HK-2 (cell line): Measurements from ENCODE around the gene SLC25A20.
"Not testable (repeated sequence)": the region's sequence is repeated elsewhere in the genome, so short reads cannot be mapped to it uniquely, and the experiment has no call there.

Experiments used
- DNase-seq: peaks from one replicate; pipeline ENCODE4 v3.0.0-alpha.2; 2018; ENCODE audit not compliant: unreplicated experiment

The SLC25A20 gene

DNA sequence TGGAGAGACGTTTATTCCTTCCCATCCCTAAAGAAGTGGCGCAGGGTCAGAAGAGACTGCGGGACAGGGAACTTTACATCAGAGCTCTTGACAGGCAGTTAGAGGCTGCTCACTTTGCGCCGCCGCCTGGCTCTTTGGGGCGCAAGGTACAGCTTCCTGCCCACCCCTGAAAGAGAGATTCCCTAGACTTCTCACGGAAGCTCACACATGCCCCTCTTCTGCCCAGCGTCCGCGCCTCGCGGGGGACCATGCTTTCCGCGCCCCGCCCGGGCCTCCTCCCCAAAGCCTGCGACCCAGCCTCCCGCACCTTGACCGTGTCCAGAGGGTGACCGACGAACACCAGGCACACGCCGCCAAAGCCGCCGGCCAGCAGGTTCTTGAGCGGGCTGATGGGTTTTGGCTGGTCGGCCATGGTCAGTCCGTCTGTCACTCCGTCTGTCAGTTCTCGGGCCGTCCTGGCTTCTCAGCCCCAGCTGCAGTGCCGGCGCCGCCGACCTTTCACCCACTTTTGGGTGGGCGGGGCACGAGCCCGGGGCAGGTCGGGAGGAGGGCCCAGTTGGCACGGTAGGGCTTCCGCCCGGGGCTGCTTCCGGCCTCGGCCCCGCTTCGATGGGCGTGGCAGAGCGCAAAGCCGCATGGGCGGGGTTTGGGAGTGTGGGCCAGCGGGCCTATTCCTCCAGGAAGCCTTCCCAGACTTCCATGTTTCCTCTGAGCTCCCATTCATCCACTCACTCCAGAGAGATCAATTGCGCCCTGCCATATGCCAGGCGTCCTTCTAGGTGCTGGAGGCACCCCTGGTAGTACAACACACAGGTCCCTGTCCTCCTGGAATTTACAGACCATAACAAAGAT, at the start of gene SLC25A20:
Gene SLC25A20 (minus strand): TSS at position 500 of the 852 bp plus-strand sequence. CDS start 88 bp downstream, at position 412.
- peak; percentile 83 for DNase-seq

GRCh38 chr3:48945891-48946549, 47.3 kb upstream of the SLC25A20 start:
- no peak for DNase-seq

DNA sequence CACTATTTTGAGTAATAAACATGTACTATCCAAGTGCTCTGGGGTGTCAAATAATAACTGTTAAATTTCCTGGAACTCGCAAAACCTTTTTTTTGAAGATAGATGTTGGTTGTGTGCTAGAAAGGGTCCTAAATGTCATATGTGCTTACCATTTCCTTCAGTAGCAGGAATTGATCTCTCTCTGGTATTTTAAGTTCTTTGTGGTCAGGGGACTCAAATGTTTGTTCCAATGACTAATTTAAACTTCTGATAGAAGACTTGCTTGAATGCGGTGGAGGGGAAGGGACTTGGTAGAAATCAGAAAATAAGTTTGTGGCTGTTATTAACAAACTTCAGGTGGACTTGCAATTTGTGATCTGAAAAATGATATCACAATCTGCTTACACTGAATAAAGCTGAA, 46.8 kb upstream of the SLC25A20 start:
- DNase-seq: no peak

GRCh38 chr3:48938689-48939088, 40.0 kb upstream of the SLC25A20 start:
- no peak for DNase-seq

GRCh38 chr3:48938156-48938555, 39.5 kb upstream of the SLC25A20 start:
- DNase-seq: no peak

- no peak for DNase-seq
Observed at GRCh38 chr3:48935530-48935929, 36.8 kb upstream of the SLC25A20 start.

GRCh38 chr3:48934333-48934991, 35.8 kb upstream of the SLC25A20 start:
- DNase-seq: no peak

GRCh38 chr3:48931944-48932580, 33.4 kb upstream of the SLC25A20 start:
- no peak for DNase-seq

DNA sequence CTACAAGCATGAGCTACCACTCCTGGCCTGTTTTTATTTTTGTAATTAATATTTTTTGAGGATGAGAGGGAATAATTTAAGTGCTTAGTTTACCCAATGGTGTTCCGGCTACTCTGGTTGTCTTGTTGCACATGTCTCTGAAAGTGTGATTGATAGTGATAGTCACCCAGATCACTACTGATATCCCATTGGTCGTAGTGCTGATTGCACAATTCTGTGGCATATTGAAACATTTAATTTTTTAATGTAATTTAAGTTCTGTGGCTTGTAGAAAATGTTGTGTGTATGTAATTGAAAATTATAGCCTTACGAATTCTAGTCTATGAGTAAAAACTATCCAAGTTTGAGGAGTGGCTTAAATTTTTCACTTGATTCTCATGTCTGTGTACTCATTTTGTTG, 31.9 kb upstream of the SLC25A20 start:
- DNase-seq: no peak

DNA sequence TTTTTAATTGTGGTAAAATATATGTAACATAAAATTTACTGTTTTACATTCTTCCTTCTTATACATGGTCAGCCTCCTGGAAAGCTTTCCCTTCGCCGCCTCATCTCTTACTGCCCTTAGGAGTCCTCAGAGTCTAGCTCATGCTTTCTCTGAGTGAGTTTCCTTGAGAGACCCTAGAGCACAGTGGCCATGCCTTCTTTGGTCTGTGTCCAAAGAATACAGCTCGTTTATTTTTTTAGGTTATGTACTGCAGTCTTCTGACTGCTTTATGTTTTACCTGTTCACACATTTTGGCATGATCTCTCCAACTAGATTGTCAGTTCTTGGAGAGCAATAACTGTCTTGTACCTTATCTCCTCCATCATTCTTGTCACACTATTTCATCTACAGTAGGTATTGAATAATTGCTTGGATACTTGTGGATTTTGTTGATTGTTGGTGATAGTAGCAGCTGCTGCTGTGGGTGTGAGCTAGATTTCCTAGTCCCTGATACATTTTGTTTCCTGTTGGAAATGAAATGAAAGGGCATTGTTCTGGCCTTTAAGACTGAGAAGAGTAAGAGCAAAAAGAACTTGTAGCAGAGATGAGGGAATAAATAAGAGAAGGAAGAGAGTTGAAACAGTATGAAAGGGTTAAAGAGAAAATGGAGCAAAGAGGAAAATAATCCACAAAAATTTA, 30.8 kb upstream of the SLC25A20 start:
- no peak for DNase-seq

GRCh38 chr3:48928679-48929078, 30.0 kb upstream of the SLC25A20 start:
- DNase-seq: no peak

GRCh38 chr3:48927928-48928327, 29.2 kb upstream of the SLC25A20 start:
- DNase-seq: no peak

GRCh38 chr3:48926425-48927392, 28.0 kb upstream of the SLC25A20 start:
- no peak for DNase-seq

GRCh38 chr3:48919215-48920138, 20.8 kb upstream of the SLC25A20 start:
- DNase-seq: peak; percentile 27

DNA sequence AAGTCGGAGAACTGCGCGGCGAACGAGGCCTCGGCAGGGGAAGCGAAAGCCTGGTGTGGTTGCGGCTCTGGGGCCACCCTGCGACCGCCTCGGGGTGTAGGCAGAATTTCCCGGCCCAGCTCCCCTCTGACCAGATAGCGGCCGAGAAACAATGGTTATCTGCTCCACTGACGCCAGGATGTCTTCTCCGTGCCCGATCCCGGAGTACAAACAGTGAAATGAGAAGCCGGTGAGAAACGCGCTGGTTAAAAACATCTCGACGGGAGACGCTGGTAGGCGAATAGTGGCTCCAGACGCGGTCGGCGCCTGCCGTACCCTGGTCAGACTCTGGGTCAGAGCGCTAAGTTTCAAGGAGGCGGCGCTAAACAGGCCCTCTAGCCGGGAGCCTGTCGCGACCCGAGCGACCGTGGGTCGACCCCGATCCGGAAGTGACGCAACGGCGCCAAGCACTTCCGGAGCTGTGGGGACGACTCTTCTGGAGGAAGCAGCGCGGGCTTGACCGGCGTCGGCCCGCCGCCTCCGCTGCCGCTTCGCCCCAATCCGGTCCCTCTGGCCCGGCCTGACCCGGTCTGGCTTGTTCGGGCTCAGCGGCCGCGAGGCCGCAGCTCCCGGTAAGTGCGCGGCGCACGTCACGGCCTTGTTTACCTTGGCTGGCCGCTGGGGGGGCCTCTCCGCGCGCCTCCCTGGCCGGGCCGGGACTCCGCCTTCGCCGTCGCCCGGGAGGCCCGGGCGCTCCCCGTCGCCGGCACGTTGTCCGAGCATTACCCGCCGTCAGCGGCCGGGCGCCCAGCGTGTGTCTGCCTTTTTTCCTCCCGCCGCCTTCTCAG, 19.9 kb upstream of the SLC25A20 start, which contains the start of gene ARIH2:
Gene ARIH2 (plus strand): TSS at position 455 of the 827 bp plus-strand sequence. CDS start 8,717 bp downstream, outside the sequence.
- DNase-seq: peak; percentile 88

- DNase-seq: no peak
Observed at GRCh38 chr3:48915296-48915695, 16.6 kb upstream of the SLC25A20 start.

DNA sequence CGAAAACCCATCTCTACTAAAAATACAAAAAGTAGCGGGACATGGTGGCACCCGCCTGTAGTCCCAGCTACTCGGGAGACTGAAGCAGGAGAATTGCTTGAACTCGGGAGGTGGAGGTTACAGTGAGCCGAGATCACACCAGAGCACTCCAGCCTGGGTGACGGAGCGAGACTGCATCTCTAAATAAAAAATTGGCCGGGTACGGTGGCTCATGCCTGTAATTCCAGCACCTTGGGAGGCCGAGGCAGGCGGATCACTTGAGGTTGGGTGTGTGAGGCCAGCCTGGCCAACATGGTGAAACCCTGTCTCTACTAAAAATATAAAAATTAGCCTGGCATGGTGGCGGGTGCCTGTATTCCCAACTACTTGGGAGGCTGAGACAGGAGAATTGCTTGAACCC, 8.3 kb upstream of the SLC25A20 start:
- not testable (repeated sequence) for DNase-seq

- DNase-seq: no peak
Observed at GRCh38 chr3:48899273-48899672, 591 bp upstream of the SLC25A20 start.
